ENCODE results near the gene COX4I1. TPM values are rescaled to one million over a fixed set of nuclear protein-coding genes. Genes with fewer than 3 reads are reported as not detected.

The COX4I1 gene
- total RNA-seq, 2 donors from 2014 or later: 273 to 322 TPM

DNA sequence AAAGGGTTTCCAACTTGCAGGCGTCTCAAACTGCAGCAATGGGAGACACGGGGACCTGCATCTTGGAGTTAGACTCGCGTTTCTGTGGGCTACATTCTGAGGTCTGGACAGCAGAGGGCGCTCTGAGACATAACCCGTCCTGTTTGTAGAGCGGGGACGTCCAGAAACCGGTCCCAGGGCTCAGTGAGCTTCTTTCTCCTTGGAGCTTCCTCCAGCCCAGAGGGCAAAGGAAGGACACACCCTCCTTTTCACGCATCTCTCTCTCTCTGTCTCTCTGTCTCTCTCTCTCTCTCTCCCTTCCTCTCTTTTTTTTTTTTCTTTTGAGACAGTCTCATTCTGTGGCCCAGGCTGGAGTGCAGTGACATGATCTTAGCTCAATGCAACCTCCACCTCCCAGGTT is 19.8 kb downstream of the COX4I1 start:
- intact Hi-C loops (cut with DNase I): loop anchor here in 1 of 2 donors (1.0 kb wide), 1 partner anchor 197 kb away; no protein-coding TSS in a partner anchor
- peak; percentile 94 for DNase-seq (ENCODE audit: low spot score)

DNA sequence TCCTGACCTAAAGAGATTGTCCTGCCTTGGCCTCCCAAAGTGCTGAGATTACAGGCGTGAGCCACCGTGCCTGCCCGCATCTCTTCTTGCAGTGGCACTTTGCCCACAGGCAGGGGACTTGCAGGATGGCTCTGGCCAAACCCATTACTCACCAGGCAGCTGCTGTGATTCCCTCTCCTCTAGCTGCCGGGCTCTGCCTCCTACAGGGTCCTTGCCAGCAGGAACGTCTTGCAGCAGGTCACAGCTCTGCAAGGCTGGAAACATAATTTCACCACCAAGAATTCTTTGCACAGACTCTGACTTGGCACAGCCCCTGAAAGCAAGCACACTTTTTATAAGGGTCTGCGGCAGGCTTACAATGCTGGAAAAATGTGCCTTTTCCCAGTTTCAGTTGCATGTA is 20.3 kb downstream of the COX4I1 start:
- intact Hi-C loops (cut with DNase I): loop anchor here (1.0 to 10.0 kb wide), 3 partner anchors 165 to 198 kb away; no protein-coding TSS in a partner anchor
- DNase-seq (ENCODE audit: low spot score): no peak

DNA sequence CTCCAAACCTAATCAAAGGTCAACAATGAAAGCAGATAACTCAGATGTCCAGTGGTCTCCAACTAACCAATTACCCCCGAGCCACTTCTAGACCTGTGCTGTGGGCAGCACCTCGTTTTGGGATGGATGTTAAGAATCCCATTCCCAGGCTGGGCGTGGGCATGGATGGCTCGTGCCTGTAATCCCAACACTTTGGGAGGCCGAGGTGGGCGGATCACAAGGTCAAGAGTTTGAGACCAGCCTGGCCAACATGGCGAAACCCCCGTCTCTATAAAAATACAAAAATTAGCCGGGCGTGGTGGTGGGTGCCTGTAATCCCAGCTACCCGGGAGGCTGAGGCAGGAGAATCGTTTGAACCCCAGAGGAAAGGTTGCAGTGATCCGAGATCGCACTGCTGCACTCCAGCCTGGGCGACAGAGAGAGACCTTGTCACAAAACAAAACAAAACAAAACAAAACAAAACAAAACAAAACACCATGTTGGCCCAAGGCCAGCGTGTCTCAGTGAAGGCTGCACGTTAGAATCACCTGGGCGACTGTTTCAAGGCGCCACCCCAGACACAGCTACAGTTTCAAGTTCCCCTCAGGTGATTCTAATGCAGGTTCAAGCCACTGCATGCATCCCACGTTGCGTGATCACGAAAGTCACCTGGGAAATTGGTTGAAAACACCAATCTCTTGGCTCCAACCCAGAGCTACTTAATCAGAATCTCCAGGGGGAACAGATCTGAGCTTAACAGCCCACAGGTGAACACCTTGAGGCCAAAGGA is 21.3 kb downstream of the COX4I1 start:
- intact Hi-C loops (cut with DNase I): loop anchor here in 1 of 2 donors (5.0 to 10.0 kb wide), 2 partner anchors 164 to 197 kb away; no protein-coding TSS in a partner anchor
- DNase-seq (ENCODE audit: low spot score): no peak

DNA sequence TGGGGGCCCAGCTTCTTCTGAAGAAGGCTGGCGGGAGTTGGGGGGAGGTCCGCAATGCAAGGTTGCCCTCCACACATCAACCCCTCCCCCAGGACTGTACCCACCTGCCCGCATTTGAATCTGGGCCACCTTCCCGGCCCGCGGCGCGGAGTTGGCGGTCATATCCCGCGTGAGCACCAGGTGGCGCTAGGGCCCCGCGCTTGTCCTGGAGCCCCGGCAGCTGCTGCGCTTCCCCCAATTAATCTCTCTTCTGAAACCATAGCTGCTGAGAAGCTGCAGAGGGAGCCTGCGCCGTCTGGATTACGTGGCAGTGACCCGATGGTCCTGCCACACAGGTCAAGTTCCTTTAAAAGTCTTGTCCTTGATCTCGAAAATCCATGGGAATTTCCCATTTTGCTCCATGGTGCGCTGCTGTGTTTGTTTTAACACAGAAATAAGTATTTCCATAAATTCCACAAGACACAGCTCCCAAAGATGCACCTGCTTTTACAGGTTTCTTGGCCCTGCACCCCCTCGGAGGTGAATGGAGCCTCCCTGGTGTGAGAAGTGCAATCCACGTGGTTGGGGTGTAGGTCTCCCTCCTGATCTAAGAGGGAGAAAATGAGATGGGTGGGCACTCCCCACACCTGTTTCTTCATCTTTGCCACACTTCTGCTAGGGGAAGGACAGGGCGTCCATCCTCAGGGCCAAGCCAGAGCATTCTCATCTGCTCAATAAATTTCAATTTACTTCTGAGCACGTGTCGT is 22.1 kb downstream of the COX4I1 start:
- DNase-seq (ENCODE audit: low spot score): peak; percentile 94
- intact Hi-C loops (cut with DNase I): loop anchor here in 1 of 2 donors (5.0 to 10.0 kb wide), 2 partner anchors 163 to 196 kb away; no protein-coding TSS in a partner anchor

DNA sequence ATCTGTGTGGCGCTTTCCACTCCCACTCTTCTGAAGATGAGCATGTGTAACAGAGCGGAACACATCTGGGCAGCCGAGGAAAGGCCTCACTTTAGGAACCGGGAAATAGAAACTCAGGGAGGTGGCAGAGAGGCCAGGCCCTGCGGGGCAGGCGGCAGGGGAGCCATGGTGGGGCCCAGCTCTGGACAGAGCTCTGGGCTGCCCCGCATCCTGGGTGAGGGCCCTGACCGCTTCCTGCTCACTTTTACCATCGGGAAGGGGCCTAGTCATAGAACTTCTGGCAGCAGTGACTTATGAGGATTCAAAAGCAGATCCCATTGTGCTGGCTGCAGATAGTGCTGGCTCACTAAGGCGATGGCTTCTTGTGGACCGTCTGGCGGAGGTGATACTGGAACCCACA is 22.6 kb downstream of the COX4I1 start:
- intact Hi-C loops (cut with DNase I): loop anchor here in 1 of 2 donors (5.0 to 10.0 kb wide), 2 partner anchors 163 to 195 kb away; no protein-coding TSS in a partner anchor
- DNase-seq (ENCODE audit: low spot score): no peak

DNA sequence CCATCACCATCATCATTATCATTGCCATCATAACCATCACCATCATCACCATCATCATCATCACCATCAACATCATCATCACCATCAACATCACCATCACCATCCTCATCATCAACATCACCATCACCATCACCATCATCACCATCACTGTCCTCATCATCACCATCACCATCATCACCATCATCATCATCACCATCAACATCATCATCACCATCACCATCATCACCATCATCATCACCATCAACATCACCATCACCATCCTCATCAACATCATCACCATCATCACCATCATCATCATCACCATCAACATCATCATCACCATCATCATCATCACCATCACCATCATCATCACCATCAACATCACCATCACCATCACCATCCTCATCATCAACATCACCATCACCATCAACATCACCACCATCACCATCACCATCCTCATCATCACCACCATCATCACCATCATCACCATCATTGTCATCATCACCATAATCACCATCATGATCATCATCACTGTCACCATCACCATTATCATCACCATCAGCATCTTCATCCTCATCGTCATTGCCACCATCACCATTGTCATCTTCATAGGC is 23.9 kb downstream of the COX4I1 start:
- DNase-seq (ENCODE audit: low spot score): no peak
- intact Hi-C loops (cut with DNase I): loop anchor here in 1 of 2 donors (5.0 to 10.0 kb wide), 2 partner anchors 161 to 194 kb away; no protein-coding TSS in a partner anchor

DNA sequence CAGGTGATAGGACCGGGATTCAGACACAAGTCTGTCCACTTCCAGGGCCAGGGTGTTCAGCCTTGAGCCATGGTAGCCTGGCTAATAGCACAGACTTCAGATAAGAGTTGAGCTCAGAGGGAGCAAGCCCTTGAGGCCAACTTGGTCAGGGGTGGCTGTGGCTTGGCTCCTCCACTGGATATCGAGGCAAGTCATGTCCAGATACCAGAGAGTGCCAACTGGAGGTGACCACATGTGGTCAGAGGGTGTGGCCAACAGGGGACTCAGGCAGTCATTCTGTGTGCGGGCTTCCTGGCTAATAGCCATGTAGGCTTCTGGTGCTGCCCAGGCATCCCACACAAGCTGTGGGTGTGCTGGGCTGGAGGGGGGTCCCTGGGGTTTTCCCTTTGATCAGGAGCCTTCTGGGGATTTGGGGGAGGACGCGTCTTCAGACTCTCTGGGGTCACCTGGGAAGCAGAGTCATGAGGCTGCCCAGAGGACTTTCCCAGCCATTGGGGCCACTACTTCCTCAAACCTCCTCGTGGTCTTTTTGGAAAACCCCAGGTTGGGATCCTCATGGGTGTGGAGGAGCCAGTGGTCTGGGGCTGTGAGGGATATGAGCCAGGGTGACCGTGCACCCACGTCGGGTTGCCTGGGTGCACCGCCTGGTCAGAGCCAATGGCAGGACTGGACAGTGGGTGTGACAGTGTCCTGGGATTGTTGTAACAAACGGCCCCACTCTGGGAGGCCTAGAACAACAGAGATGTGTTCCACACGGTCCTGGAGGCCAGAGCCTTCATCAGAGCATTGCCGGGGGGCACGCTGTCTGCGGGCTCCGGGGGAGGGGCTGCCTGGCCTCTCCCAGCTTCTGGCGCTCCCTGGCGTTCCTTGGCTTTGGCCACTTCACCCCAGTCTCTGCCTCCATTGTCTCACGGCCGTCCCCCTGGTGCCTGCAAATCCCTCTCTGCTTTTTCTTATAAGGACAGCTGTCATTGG is 25.0 kb downstream of the COX4I1 start:
- intact Hi-C loops (cut with DNase I): loop anchor here in 1 of 2 donors (5.0 to 10.0 kb wide), 2 partner anchors 160 to 193 kb away; no protein-coding TSS in a partner anchor
- DNase-seq (ENCODE audit: low spot score): peak; percentile 78

DNA sequence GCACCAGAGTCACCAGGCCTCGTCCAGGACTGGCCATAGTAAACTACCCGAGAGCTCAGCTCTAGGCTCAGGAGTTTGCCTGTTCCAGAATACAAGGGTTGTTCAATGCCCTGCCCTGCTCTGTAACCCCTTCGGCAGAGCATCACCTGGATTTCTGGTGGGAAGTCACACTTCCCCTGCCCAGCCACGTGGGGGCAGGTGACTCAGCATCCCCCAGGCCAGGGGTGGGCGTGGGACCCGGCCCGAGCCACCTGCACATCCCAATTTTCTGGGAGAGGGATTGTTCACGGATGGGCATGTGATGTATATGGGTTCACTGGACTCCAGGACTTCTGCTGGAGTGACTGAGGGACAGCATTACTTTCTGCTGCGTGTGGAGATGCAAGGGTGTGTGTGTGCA is 25.8 kb downstream of the COX4I1 start:
- intact Hi-C loops (cut with DNase I): loop anchor here in 1 of 2 donors (10.0 kb wide), 1 partner anchor 159 kb away; no protein-coding TSS in a partner anchor
- DNase-seq (ENCODE audit: low spot score): peak; percentile 45

DNA sequence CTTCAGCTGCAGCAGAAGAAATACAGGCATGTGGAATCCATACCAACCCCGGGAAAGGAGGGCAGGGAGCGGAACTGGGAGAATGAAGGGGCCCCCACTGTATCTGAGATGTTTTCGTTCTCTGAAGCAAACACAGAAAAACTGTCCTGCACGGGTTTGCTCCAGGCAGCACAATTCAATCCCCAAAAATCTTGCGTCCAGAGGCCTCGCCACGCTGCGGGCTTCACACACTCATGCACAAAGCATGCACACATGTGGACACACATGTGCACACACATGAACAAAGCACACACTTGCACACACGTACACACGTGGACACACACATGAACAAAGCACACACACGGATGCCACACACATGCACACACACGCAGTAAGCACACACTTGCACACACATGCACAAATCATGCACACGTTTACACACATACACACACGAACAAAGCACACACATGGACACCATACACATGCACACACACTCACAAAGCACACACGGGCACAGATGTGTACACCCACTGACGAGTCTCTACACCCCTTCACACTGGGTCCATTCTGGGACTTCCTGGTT is 27.3 kb downstream of the COX4I1 start:
- peak; percentile 59 for DNase-seq (ENCODE audit: low spot score)
- intact Hi-C loops (cut with DNase I): loop anchor here in 1 of 2 donors (10.0 kb wide), 1 partner anchor 158 kb away; no protein-coding TSS in a partner anchor

DNA sequence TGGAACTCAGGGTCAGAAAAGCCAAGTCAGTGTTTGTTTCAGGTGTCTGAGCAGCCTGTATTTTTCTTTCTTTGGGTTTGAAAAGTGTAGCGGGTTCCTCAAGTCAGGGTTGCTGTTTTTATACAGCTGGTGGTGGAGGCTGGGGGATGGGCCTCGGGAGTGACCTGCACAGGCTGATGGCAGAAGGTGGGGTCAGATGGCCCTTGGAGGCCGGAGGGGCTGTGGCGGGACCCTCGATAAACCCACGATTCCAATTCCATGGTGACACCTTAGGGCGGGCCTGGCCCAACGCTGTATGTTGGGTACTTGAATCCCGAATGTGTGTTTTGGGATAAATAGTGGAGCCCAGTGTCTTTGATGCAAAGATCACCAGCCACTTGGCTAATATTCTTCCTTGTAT is 28.7 kb downstream of the COX4I1 start:
- peak; percentile 69 for DNase-seq (ENCODE audit: low spot score)
- intact Hi-C loops (cut with DNase I): loop anchor here in 1 of 2 donors (10.0 kb wide), 1 partner anchor 157 kb away; no protein-coding TSS in a partner anchor

DNA sequence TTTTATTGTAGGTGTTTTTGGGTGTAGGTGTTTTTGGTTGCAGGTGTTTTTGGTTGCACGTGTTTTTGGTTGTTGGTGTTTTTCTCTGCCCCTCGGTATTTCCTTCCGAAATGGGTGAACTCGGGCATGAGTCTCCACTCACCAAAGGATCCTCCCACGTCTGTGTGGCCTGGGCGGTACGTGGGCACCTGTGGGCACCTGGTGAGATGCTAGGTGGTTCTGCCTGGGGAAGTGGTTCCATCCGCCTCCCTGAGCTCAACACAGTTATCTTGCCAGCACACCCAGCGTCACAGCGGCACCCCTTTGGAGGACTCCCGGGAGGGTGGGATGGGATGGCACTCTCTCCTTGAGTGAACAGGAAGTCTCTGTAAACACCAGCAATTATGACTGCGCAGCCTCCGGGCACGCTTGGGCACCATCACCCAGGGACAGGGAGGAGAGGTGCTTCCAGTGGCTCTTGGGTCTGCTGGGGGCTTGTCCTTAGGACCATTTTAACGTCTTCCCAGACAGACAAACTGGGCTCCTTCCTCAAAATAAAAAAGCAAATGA is 29.8 kb downstream of the COX4I1 start:
- peak; percentile 58 for DNase-seq (ENCODE audit: low spot score)
- intact Hi-C loops (cut with DNase I): loop anchor here (1.0 to 10.0 kb wide), 2 partner anchors 156 to 159 kb away; no protein-coding TSS in a partner anchor

DNA sequence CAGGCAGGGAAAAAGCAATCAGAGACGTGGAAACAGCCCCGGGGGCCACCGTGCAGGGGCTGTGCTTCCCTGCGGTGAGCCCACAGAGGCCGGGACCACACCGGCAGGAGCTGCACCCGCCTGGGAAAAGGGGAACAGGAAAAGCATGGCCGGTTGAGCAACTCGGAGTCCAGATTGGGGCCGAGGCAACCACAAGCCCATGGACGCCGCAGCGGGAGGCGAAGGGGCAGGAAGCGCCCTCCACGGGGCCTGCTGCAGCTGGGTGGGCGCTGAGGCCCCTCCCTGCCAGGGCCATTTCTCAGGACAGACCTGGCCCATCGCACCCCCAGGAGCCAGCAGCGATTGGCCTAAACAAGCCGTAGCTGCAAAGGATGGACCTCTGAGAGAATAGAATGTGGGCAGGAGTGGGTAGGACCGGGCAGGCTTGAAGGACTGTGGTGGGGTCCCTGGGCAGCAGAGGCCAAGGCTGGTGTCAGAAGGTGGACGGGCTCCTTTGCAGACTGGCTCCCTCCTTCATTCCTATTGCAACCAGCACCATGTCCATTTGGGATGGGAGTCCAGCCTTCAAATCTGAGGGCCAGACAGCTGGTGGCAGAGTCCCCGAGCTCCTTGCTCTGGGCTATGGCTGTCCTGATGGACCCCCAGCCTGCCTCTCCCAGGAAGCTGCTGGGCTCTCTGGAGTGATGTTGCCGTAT is 30.4 kb downstream of the COX4I1 start:
- intact Hi-C loops (cut with DNase I): loop anchor here (1.0 to 10.0 kb wide), 2 partner anchors 155 to 158 kb away; no protein-coding TSS in a partner anchor
- DNase-seq (ENCODE audit: low spot score): peak; percentile 85

DNA sequence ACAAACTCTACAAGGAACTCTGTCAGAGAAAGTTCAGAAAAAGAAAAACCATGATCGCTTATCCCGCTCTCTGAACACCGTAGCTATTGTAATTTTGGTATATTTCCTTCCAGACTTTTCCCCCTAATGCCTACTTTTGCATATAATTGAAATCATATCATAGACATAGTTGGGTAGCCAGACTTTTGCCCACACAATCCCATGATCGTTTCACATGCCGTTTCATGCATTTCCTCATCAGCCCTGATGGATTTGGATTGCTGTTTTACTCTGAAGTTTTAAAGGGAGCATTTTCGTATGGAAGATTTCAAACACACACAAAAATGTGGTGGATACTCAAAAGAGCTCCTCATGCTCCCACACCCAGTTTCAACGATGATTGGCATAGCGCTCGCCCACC is 31.3 kb downstream of the COX4I1 start:
- no peak for DNase-seq (ENCODE audit: low spot score)
- intact Hi-C loops (cut with DNase I): no loop called here

DNA sequence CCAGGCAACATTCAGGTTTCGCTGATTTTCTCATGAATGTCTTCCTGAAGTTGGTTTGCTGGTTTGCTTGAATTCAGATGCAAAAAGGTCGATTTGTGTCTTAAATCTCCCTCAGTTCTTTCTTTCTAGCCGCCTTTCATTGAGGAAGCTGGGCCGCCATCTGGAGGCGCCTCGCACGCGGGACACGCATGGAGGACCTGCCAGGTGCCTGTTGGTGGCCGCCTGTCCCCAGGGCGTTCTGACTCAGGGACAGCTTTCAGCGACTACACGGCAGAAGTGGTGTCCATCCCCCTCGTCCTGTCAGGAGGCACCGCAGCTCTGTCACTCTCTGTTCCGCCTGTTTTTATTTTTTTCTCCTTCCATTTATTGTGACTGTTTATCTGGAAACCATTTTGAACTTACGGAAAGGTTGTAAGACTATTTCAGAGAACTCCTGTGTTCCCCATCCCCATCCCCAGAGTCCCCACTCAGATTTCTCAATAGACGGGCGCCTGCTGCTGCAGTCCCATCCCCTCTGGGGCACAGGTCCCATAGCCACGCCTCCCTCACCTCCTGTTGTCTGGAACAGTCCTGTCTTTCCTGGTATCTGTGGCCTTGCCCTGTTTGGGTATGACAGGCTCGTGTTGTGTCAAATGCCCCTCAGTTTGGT is 33.2 kb downstream of the COX4I1 start:
- intact Hi-C loops (cut with DNase I): no loop called here
- DNase-seq (ENCODE audit: low spot score): peak; percentile 66

DNA sequence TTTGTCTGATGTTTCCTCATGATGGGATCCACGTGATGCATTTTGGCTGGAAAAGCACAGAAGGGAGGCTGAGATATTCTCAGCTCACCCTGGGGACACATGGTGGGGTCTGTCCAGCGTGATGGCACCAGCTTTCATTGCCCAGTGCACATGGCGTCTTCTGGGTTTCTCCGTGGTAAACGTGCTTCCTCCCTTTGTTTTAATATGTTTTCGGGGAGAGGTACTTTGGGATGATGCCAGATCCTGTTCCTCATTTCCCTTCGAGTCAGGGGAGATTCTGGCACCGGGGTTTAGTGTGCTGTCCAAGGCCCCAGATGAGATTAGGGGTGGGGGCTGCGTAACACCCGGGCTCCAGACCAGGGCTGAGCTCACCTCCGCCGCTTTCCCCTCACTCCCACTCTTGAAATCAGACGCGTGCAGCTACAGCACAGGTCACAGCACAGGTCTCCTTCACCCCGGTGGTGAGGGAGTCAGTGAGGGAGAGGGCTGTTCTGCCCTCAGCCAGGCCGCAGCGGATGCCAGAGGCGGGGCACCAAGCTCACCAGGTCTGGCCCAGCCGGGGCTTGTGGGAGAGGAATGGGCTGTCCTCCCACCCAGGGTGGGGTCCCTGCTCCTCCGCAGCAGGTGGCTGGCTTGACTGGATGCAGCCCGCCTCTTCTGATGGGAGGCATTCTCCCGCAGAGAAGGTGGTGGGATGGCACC is 33.9 kb downstream of the COX4I1 start:
- intact Hi-C loops (cut with DNase I): no loop called here
- peak; percentile 73 for DNase-seq (ENCODE audit: low spot score)

DNA sequence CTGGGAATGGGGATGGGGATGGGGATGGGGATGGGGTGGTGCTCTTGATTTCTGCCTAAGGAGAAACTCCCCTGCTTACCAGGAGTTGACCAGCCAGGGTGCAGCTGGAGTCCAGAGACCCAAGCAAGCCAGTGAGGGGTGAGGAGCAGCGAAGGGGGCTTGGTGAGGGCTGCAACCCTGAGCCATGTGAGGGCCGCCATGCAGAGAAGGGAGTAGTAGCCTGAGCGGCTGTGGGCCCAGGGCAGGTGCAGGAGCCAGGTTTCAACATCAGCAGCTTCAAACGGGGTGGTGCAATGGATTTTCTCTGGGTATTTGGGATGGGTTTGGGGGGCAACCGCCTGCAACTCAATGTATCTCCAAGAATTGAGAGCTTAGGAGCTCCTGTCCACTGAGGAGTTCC is 35.2 kb downstream of the COX4I1 start:
- intact Hi-C loops (cut with DNase I): no loop called here
- peak; percentile 24 for DNase-seq (ENCODE audit: low spot score)

All from posterior vena cava (tissue), 2 donors.